Sciatic nerve (tissue), 2 donors: Measurements from ENCODE around the gene ZNF385C. TPM values are rescaled to one million over a fixed set of nuclear protein-coding genes. Genes with fewer than 3 reads are reported as not detected.
A peak's percentile ranks its signal among the peaks of the same experiment; 100 is the strongest.

Experiments
- ATAC-seq: fragments of 200-7000 bp; cut with Tn5 transposase; one replicate; pipeline ENCODE4 v1.9.1; 2020; ENCODE audit warnings: mild to moderate bottlenecking, moderate library complexity
- DNase-seq: peaks from one replicate; pipeline ENCODE4 v3.0.0-alpha.2; 2020; ENCODE audit warnings: low spot score
- intact Hi-C: fragments of 100-400 bp; cut with DNase I; formaldehyde crosslinking; loops from one replicate; pipeline ENCODE4 v1.14.2; 2022
- total RNA-seq: library from RNA; stranded (reverse); fragmentation: NEBNext Ultra II Directional; extraction: Animal tissue kit (Norgen Biotek cat#: 25700); gene quantifications from one replicate; pipeline ENCODE4 v1.2.1, GENCODE V29; 2021
- donor health status: DM: no; HTN: no; CAD: no.
- donor health status: DM: no; HTN: no; CAD: no.

Gene ZNF385C
- total RNA-seq, 1 donor from 2014 or later: 3.0 TPM

- intact Hi-C loops: loop anchor here (5.0 kb wide), 2 partner anchors 45 to 85 kb away; no protein-coding TSS in a partner anchor
- DNase-seq (no peak), ATAC-seq (peak; percentile 67)
Observed at GRCh38 chr17:42111871-42112551, 13.7 kb upstream of the ZNF385C start.

GRCh38 chr17:42111265-42111636 lies 13.0 kb upstream of the ZNF385C start:
- intact Hi-C loops: loop anchor here (5.0 kb wide), 2 partner anchors 44 to 84 kb away; no protein-coding TSS in a partner anchor
- no peak for ATAC-seq
- DNase-seq: no peak

- no peak for ATAC-seq
- intact Hi-C loops: loop anchor here (5.0 kb wide), 2 partner anchors 43 to 83 kb away; no protein-coding TSS in a partner anchor
- no peak for DNase-seq
Observed at GRCh38 chr17:42110301-42111264, 12.3 kb upstream of the ZNF385C start.

GRCh38 chr17:42109086-42109485 lies 10.8 kb upstream of the ZNF385C start:
- intact Hi-C loops: no loop called here
- DNase-seq (no peak), ATAC-seq (no peak)

- ATAC-seq (peak; percentile 78), DNase-seq (peak; percentile 88)
- intact Hi-C loops: no loop called here
Observed at GRCh38 chr17:42107597-42108576, 9.6 kb upstream of the ZNF385C start.

- no peak for ATAC-seq
- no peak for DNase-seq
- intact Hi-C loops: no loop called here
Observed at GRCh38 chr17:42107124-42107523, 8.9 kb upstream of the ZNF385C start.

GRCh38 chr17:42106009-42106408 lies 7.7 kb upstream of the ZNF385C start:
- intact Hi-C loops: no loop called here
- DNase-seq (no peak), ATAC-seq (no peak)

GRCh38 chr17:42104264-42104663 lies 6.0 kb upstream of the ZNF385C start:
- DNase-seq (no peak), ATAC-seq (no peak)
- intact Hi-C loops: no loop called here

GRCh38 chr17:42103221-42103954 lies 5.1 kb upstream of the ZNF385C start:
- DNase-seq (no peak), ATAC-seq (no peak)
- intact Hi-C loops: no loop called here

GRCh38 chr17:42101513-42102292 lies 3.4 kb upstream of the ZNF385C start:
- peak; percentile 87 for DNase-seq
- intact Hi-C loops: no loop called here

GRCh38 chr17:42098730-42099399 lies 592 bp upstream of the ZNF385C start:
- DNase-seq (no peak), ATAC-seq (no peak)
- intact Hi-C loops: no loop called here

More at GRCh38 chr17:42101513-42102292, 3.4 kb upstream of the ZNF385C start:
- peak; percentile 78 for ATAC-seq

GRCh38 chr17:42096360-42097111 lies 1.7 kb downstream of the ZNF385C start:
- no peak for DNase-seq
- intact Hi-C loops: no loop called here
- no peak for ATAC-seq

- ATAC-seq (no peak), DNase-seq (no peak)
- intact Hi-C loops: no loop called here
Observed at GRCh38 chr17:42094375-42095069, 3.8 kb downstream of the ZNF385C start.

- ATAC-seq: no peak
- DNase-seq: no peak
- intact Hi-C loops: no loop called here
Observed at GRCh38 chr17:42092939-42093338, 5.3 kb downstream of the ZNF385C start.

- ATAC-seq (no peak), DNase-seq (no peak)
- intact Hi-C loops: no loop called here
Observed at GRCh38 chr17:42090964-42091790, 7.1 kb downstream of the ZNF385C start.
